ENCODE data around the gene PDE10A.

PDE10A gene

DNA sequence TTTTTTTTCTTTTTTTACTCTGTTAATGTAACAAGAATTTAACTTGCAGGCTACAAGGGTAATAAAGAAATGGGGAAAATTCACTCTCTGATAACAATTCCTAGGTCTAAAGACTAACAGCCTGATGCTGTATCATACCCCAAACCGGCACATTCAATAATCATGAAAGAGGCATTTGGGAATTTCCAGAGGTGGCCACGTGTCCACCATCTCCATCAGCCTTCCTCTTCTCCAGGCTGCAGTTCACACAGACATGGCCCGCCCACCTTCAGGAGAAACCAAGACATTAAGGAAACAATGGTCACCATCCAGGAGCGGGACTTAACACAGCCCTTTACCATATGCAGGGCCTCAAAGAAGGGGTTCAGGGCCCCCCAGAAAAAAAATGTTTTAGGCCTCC, 44.8 kb downstream of the PDE10A start:
- TF ChIP-seq, protein P1, sequence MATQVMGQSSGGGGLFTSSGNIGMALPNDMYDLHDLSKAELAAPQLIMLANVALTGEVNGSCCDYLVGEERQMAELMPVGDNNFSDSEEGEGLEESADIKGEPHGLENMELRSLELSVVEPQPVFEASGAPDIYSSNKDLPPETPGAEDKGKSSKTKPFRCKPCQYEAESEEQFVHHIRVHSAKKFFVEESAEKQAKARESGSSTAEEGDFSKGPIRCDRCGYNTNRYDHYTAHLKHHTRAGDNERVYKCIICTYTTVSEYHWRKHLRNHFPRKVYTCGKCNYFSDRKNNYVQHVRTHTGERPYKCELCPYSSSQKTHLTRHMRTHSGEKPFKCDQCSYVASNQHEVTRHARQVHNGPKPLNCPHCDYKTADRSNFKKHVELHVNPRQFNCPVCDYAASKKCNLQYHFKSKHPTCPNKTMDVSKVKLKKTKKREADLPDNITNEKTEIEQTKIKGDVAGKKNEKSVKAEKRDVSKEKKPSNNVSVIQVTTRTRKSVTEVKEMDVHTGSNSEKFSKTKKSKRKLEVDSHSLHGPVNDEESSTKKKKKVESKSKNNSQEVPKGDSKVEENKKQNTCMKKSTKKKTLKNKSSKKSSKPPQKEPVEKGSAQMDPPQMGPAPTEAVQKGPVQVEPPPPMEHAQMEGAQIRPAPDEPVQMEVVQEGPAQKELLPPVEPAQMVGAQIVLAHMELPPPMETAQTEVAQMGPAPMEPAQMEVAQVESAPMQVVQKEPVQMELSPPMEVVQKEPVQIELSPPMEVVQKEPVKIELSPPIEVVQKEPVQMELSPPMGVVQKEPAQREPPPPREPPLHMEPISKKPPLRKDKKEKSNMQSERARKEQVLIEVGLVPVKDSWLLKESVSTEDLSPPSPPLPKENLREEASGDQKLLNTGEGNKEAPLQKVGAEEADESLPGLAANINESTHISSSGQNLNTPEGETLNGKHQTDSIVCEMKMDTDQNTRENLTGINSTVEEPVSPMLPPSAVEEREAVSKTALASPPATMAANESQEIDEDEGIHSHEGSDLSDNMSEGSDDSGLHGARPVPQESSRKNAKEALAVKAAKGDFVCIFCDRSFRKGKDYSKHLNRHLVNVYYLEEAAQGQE (IDR thresholded peaks at IDR 0.05; ENCODE audit: insufficient read depth in 1 of 2, low read depth in 2 of 2, low read length in 2 of 2), result no peak
- TF ChIP-seq SIN3A (IDR thresholded peaks at IDR 0.05; ENCODE audit: borderline replicate concordance, insufficient read depth, low read length) (no peak), TAF1 (IDR thresholded peaks at IDR 0.05; ENCODE audit: borderline replicate concordance, insufficient read depth, low read length) (no peak), FOXP2 (optimal IDR thresholded peaks at IDR 0.05; ENCODE audit: borderline replicate concordance, extremely low read depth, extremely low read length, insufficient read depth) (no peak), POLR2AphosphoS5 (IDR thresholded peaks at IDR 0.05; ENCODE audit: low read depth, low read length) (no peak)

DNA sequence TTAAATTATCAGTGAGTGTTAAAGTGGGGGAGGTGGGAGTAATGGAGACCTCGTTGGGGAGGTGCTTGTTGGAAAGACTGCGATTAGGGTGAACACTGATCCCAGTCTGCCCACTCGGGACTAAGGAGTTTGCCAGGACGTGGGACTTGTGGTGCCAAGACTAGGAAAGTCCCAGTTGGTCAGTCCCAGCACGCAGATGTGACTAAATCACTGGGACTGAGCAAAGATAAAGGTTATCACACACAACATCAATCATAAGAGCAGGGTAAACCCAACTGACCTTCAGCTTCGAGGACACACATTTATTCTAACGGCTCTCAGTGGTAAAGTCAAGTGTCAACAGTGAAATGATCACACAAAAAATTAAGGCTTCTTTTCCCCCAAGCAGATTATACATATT, 45.5 kb downstream of the PDE10A start:
- TF ChIP-seq, protein P1 (IDR thresholded peaks at IDR 0.05; ENCODE audit: insufficient read depth in 1 of 2, low read depth in 2 of 2, low read length in 2 of 2), result no peak
- no peak for TF ChIP-seq SIN3A (IDR thresholded peaks at IDR 0.05; ENCODE audit: borderline replicate concordance, insufficient read depth, low read length)
- no peak for TF ChIP-seq FOXP2 (optimal IDR thresholded peaks at IDR 0.05; ENCODE audit: borderline replicate concordance, extremely low read depth, extremely low read length, insufficient read depth)
- no peak for TF ChIP-seq POLR2AphosphoS5 (IDR thresholded peaks at IDR 0.05; ENCODE audit: low read depth, low read length)
- TF ChIP-seq TAF1 (IDR thresholded peaks at IDR 0.05; ENCODE audit: borderline replicate concordance, insufficient read depth, low read length), result no peak

DNA sequence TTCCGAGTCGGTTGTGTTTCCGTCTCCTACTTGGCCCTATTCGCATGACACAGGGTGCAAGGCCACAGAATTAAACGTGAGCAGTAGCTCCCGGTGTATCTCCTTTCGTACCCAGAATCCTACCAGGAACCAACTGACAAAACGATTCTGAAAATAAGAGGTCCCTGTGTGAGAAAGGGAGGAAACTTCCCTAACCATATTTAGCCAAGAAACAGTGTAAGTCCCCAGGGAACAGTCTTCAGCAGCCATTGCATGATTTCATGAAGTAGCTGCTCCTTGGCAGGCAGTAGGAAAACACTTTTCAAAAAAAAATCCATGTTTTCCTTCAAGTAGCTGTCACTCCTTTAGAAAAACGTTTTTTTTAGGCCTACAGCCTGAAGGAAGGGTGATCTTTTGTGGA, 46.9 kb downstream of the PDE10A start:
- TF ChIP-seq, protein P1 (IDR thresholded peaks at IDR 0.05; ENCODE audit: insufficient read depth in 1 of 2, low read depth in 2 of 2, low read length in 2 of 2), result no peak
- TF ChIP-seq SIN3A (IDR thresholded peaks at IDR 0.05; ENCODE audit: borderline replicate concordance, insufficient read depth, low read length) (no peak), FOXP2 (optimal IDR thresholded peaks at IDR 0.05; ENCODE audit: borderline replicate concordance, extremely low read depth, extremely low read length, insufficient read depth) (no peak), TAF1 (IDR thresholded peaks at IDR 0.05; ENCODE audit: borderline replicate concordance, insufficient read depth, low read length) (no peak), POLR2AphosphoS5 (IDR thresholded peaks at IDR 0.05; ENCODE audit: low read depth, low read length) (no peak)

DNA sequence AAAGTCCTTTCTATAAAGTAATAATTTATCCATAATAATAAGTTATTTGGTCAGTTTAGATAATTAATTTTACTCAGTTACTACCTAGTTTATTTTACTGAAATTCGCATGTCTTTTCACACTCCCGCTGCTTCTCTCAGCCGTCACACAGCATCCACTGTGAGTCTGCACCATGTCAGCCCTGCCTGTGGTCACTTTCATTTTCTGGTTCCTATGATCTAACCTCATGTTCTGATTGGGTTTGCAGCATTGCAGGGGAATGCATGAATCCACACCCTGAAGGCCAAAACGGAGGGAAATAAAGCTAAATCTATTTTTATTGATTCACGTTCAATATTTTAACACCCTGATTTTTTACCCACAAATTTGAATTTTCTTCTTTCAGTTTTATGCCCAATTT, 47.4 kb downstream of the PDE10A start:
- TF ChIP-seq POLR2AphosphoS5 (IDR thresholded peaks at IDR 0.05; ENCODE audit: low read depth, low read length), result no peak

DNA sequence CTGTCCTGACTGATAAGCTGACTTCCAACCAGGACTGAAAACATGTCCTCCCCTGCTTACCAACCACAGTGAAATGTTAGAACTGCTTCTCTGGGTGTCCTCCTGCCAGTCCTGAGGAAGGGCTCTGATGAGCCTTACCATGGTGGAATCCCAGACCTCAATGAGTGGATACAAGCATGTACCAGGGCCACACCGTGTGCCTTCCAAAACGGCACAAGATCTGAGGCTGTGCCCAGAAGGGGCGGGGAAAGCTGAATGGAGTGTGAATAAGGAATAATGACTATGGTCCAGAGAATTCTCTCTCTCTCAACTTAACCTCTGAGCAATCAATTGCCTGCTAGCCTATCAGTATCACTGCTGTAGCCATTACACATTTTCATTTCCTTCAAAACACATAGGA, 51.7 kb downstream of the PDE10A start:
- TF ChIP-seq SIN3A (IDR thresholded peaks at IDR 0.05; ENCODE audit: borderline replicate concordance, insufficient read depth, low read length), result no peak
- no peak for TF ChIP-seq POLR2AphosphoS5 (IDR thresholded peaks at IDR 0.05; ENCODE audit: low read depth, low read length)
- TF ChIP-seq, protein P1 (IDR thresholded peaks at IDR 0.05; ENCODE audit: insufficient read depth in 1 of 2, low read depth in 2 of 2, low read length in 2 of 2), result no peak
- TF ChIP-seq TAF1 (IDR thresholded peaks at IDR 0.05; ENCODE audit: borderline replicate concordance, insufficient read depth, low read length), result no peak
- TF ChIP-seq FOXP2 (optimal IDR thresholded peaks at IDR 0.05; ENCODE audit: borderline replicate concordance, extremely low read depth, extremely low read length, insufficient read depth), result no peak

All from PFSK-1 (cell line).